Stimulated activated CD4-positive, alpha-beta T cell treated with anti-CD3 and anti-CD28 coated beads, TNF-alpha, amount 100 ng/mL, for 48 hours (primary cell): Measurements from ENCODE around the gene KNSTRN.

ENCODE experiments used
- DNase-seq, 3 donors: peaks; one replicate each; pipeline ENCODE4 v3.0.0-alpha.2; 2020; ENCODE audit warnings: low read depth in 3 of 3

The KNSTRN gene

GRCh38 chr15:40382580-40383456, at the start of gene KNSTRN:
TSS of gene KNSTRN (plus strand) at chr15:40382721. CDS start at chr15:40382836, 115 bp downstream.
- DNase-seq: peak; percentile 89 to 92 (median 90)

- no peak for DNase-seq
Measured at GRCh38 chr15:40333922-40334492, 48.5 kb upstream of the KNSTRN start.

GRCh38 chr15:40334541-40334940, 48.0 kb upstream of the KNSTRN start:
- no peak for DNase-seq

- DNase-seq: no peak
Measured at GRCh38 chr15:40334941-40335795, 47.4 kb upstream of the KNSTRN start.

GRCh38 chr15:40335938-40336743, 46.4 kb upstream of the KNSTRN start:
- no peak for DNase-seq

GRCh38 chr15:40336744-40337122, 45.8 kb upstream of the KNSTRN start:
- no peak for DNase-seq

GRCh38 chr15:40337597-40337996, 44.9 kb upstream of the KNSTRN start:
- DNase-seq: no peak

GRCh38 chr15:40338041-40338657, 44.4 kb upstream of the KNSTRN start:
- peak; percentile 60 to 79 (median 67) for DNase-seq

GRCh38 chr15:40338921-40339620, 43.5 kb upstream of the KNSTRN start:
- no peak for DNase-seq

GRCh38 chr15:40339621-40339945, 42.9 kb upstream of the KNSTRN start:
- DNase-seq: no peak

- no peak for DNase-seq
Measured at GRCh38 chr15:40340038-40340739, 42.3 kb upstream of the KNSTRN start.

- no peak for DNase-seq
Measured at GRCh38 chr15:40340740-40341400, 41.7 kb upstream of the KNSTRN start, which contains the start of gene CCDC9B. TSS of gene CCDC9B (minus strand) at chr15:40340939. CDS start at chr15:40340819, 120 bp downstream.

- DNase-seq: no peak
Measured at GRCh38 chr15:40342416-40343320, 39.9 kb upstream of the KNSTRN start.

- no peak for DNase-seq
Measured at GRCh38 chr15:40343512-40343911, 39.0 kb upstream of the KNSTRN start.

- no peak for DNase-seq
Measured at GRCh38 chr15:40344217-40344616, 38.3 kb upstream of the KNSTRN start.

GRCh38 chr15:40344631-40345120, 37.8 kb upstream of the KNSTRN start:
- peak; percentile 44 to 67 (median 47) for DNase-seq

GRCh38 chr15:40345225-40345866, 37.2 kb upstream of the KNSTRN start:
- no peak for DNase-seq
